A549 (cell line): ENCODE measurements around the gene PALLD. TPM values are rescaled to one million over a fixed set of nuclear protein-coding genes. Genes with fewer than 3 reads are reported as not detected.
A peak's percentile ranks its signal among the peaks of the same experiment; 100 is the strongest.

Experiments
- ATAC-seq, 2 experiments: fragments of 200-7000 bp in 1 of 2; fragments of >200 bp in 1 of 2; cut with Nextera tagmentation in 1 of 2; cut with Tn5 transposase in 1 of 2; 3 replicates each; pipeline versions ENCODE4 v1.8.0 to v1.9.1; 2018 to 2020; ENCODE audit warnings: mild to moderate bottlenecking in 1 of 2, moderate library complexity in 1 of 2
- CTCF ChIA-PET: fragments of 300-600 bp; sonication (Branson Sonifier 250); formaldehyde crosslinking; extraction: SDS; loops from one replicate; lab custom pipeline; 2021; ENCODE audit warnings: antibody characterized with exemption, inconsistent platforms; lab: Yijun Ruan, JAX
- POLR2A ChIA-PET: fragments of 350-600 bp; formaldehyde crosslinking; extraction: SDS; loops from one replicate; lab custom pipeline; 2021; ENCODE audit warnings: antibody characterized with exemption, inconsistent platforms; lab: Yijun Ruan, JAX
- DNase-seq, 2 experiments: peaks; one replicate each; pipeline versions ENCODE4 v3.0.0 to v3.0.0-alpha.2; 2011 to 2016; ENCODE audit warnings: low read depth in 1 of 2, low spot score in 1 of 2
- FAIRE-seq: peaks from 2 replicates; lab custom pipeline; 2011; peaks lifted over from hg19 to GRCh38; lab: Jason Lieb, UNC
- H3K27ac ChIP-seq, 2 experiments: fragments of >200 bp; sonication (Bioruptor Twin); formaldehyde crosslinking; 3 replicates each; pipeline ENCODE4 v1.5.1; 2016 to 2017
- H3K4me1 ChIP-seq: fragments of >200 bp; sonication (Bioruptor Twin); formaldehyde crosslinking; 3 replicates; pipeline ENCODE4 v1.6.1; 2016
- H3K4me2 ChIP-seq: fragments of >200 bp; sonication (Bioruptor Twin); formaldehyde crosslinking; 3 replicates; pipeline ENCODE4 v1.6.1; 2016
- H3K4me3 ChIP-seq: fragments of >200 bp; sonication (Bioruptor Twin); formaldehyde crosslinking; 3 replicates; pipeline ENCODE4 v1.5.1; 2016
- H3K9me3 ChIP-seq: fragments of >200 bp; sonication (Bioruptor Twin); formaldehyde crosslinking; 3 replicates; pipeline ENCODE4 v1.6.1; 2016
- BHLHE40 ChIP-seq: IDR thresholded peaks from 2 replicates; pipeline ENCODE4 v1.6.1; 2012; ENCODE audit warnings: low read depth, low read length, inconsistent platforms
- CBX2 ChIP-seq: fragments of 200-600 bp; sonication (generic); IDR thresholded peaks from 2 replicates; pipeline ENCODE4 v1.6.1; 2016; ENCODE audit warnings: low read depth, mild to moderate bottlenecking, borderline replicate concordance
- CHD2 ChIP-seq: fragments of 150-350 bp; IDR thresholded peaks from 2 replicates; pipeline ENCODE4 v1.6.1; 2014; ENCODE audit warnings: low read length; ENCODE audit not compliant: partially characterized antibody
- CHD4 ChIP-seq: fragments of 200-600 bp; sonication (generic); IDR thresholded peaks from 2 replicates; pipeline ENCODE4 v1.6.1; 2016; ENCODE audit warnings: antibody characterized with exemption, mild to moderate bottlenecking, borderline replicate concordance
- CTCF ChIP-seq: fragments of >200 bp; sonication (Bioruptor Twin); formaldehyde crosslinking; IDR thresholded peaks from 3 replicates; pipeline ENCODE4 v1.5.1; 2016
- E2F6 ChIP-seq: IDR thresholded peaks from 2 replicates; pipeline ENCODE4 v1.6.1; 2012; ENCODE audit warnings: low read depth, borderline replicate concordance
- EHF ChIP-seq: fragments of 250-450 bp; sonication (Bioruptor Pico); IDR thresholded peaks from 2 replicates; pipeline ENCODE4 v1.5.0; 2020; ENCODE audit warnings: mild to moderate bottlenecking
- EP300 ChIP-seq, 2 experiments: fragments of >200 bp; sonication (Bioruptor Twin); formaldehyde crosslinking; IDR thresholded peaks; 2 replicates in 1 of 2; 3 replicates in 1 of 2; pipeline ENCODE4 v1.6.1; 2016 to 2017
- FOSL2 ChIP-seq, 2 experiments: fragments of 450-650 bp in 1 of 2; fragments of >200 bp in 1 of 2; sonication (Bioruptor Twin) in 1 of 2; formaldehyde crosslinking; IDR thresholded peaks; 2 replicates each; pipeline versions ENCODE4 v1.5.0 to v1.6.1; 2016 to 2020; ENCODE audit warnings: mild to moderate bottlenecking in 1 of 2, moderate library complexity in 1 of 2
- GATA3 ChIP-seq: IDR thresholded peaks from 2 replicates; pipeline ENCODE4 v1.6.1; 2012; ENCODE audit warnings: borderline replicate concordance
- HDAC2 ChIP-seq: fragments of 200-600 bp; sonication (generic); IDR thresholded peaks from 2 replicates; pipeline ENCODE4 v1.6.1; 2016
- HOXA7 ChIP-seq: fragments of 250-450 bp; sonication (Bioruptor Pico); IDR thresholded peaks from 2 replicates; pipeline ENCODE4 v1.5.0; 2020; ENCODE audit warnings: mild to moderate bottlenecking, moderate library complexity
- JUNB ChIP-seq: fragments of >200 bp; sonication (Bioruptor Twin); formaldehyde crosslinking; IDR thresholded peaks from 2 replicates; pipeline ENCODE4 v1.6.1; 2016
- KDM1A ChIP-seq: fragments of 200-600 bp; sonication (generic); IDR thresholded peaks from 2 replicates; pipeline ENCODE4 v1.6.1; 2016; ENCODE audit warnings: low read depth, mild to moderate bottlenecking
- MYC ChIP-seq: IDR thresholded peaks from 2 replicates; pipeline ENCODE4 v1.6.1; 2012; ENCODE audit warnings: mild to moderate bottlenecking, inconsistent platforms, low read length, improper control_type of control experiment, borderline replicate concordance
- NPAS2 ChIP-seq: fragments of 250-450 bp; sonication (Bioruptor Pico); IDR thresholded peaks from 2 replicates; pipeline ENCODE4 v1.8.0; 2022; ENCODE audit warnings: mild to moderate bottlenecking, moderate library complexity, borderline replicate concordance
- RAD21 ChIP-seq, 2 experiments: fragments of >200 bp in 1 of 2; sonication (Bioruptor Twin) in 1 of 2; formaldehyde crosslinking in 1 of 2; IDR thresholded peaks in 1 of 2; conservative IDR thresholded peaks in 1 of 2; 2 replicates in 1 of 2; 3 replicates in 1 of 2; pipeline ENCODE4 v1.6.1; 2012 to 2018; ENCODE audit warnings: inconsistent platforms in 1 of 2
- RARB ChIP-seq: fragments of 250-450 bp; sonication (Bioruptor Pico); IDR thresholded peaks from 2 replicates; pipeline ENCODE4 v1.8.0; 2021; ENCODE audit warnings: mild to moderate bottlenecking, moderate library complexity
- REST ChIP-seq: fragments of 200-600 bp; sonication (generic); IDR thresholded peaks from 2 replicates; pipeline ENCODE4 v1.6.1; 2016; ENCODE audit warnings: antibody characterized with exemption, mild to moderate bottlenecking, moderate library complexity
- SREBF2 ChIP-seq: fragments of 450-650 bp; IDR thresholded peaks from 2 replicates; pipeline ENCODE4 v1.6.1; 2014; ENCODE audit warnings: mild to moderate bottlenecking, moderate library complexity
- TFCP2L1 ChIP-seq: fragments of 250-450 bp; sonication (Bioruptor Pico); IDR thresholded peaks from 2 replicates; pipeline ENCODE4 v1.5.0; 2021; ENCODE audit warnings: mild to moderate bottlenecking
- WGBS: methylation state at CpG from one replicate; pipeline ENCODE4 v1.1.6; 2017; ENCODE audit errors: missing lambda C conversion rate; 5-methylcytosine and 5-hydroxymethylcytosine counted together
- polyA plus RNA-seq, 4 experiments: library from polyadenylated mRNA; depleted of rRNA in 3 of 4; stranded (reverse); fragments of >200 nt; fragmentation: RNase III in 1 of 4; extraction: RNeasy Plus Mini Kit Qiagen cat#74134 plus additional on column Dnase treatment in 1 of 4; gene quantifications; 2 replicates in 3 of 4; 3 replicates in 1 of 4; pipeline ENCODE4 v1.2.3, GENCODE V29; 2011 to 2017
- TF ChIP-seq, protein P1 (sequence below): IDR thresholded peaks from 2 replicates; pipeline ENCODE4 v1.6.1; 2012
- TF ChIP-seq, protein P2 (sequence below): fragments of >200 bp; sonication (Bioruptor Twin); formaldehyde crosslinking; IDR thresholded peaks from 2 replicates; pipeline ENCODE4 v1.6.1; 2016

The PALLD gene
- polyA plus RNA-seq, 2 of the 4 experiments (the other 2 are of a cell fraction), result 88.8 to 113 TPM

DNA sequence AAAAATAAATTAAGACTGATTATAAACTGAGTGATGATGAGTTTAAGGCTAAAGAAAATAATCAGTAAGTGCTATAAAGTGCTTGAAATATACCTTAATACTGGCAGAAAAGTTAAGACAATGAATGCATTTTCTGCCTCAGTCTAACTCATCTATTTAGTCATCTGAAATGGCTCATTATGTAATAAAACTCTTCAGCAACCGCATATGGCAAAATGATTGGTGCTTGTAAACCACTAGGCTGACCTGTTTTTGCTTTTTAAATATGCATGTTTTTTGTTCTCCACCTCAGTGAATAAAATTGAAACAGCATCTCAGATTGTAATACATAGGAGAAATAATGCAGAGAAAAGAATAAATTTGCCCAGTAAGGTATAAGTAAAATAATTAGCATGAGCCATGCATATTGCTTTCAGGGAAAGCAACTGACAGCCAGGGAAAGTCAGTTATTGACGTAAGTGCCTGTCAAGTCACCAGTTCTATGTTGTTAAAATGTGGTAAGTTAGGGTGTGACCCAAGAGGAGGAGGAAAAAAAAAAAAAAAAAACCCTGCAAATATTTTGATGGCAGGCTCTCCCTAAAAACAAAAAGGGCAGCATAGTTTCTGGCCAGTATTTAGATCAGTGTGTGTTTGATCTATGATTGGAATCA is 167.5 kb downstream of the PALLD start:
- DNase-seq (no peak), FAIRE-seq (no peak), ATAC-seq (no peak)
- ChIA-PET CTCF (interaction anchor here (1.0 kb wide), 1 partner anchor 79 kb away, joined by 3 read pairs; no protein-coding TSS in a partner anchor), POLR2A (no interaction called here)
- peaks cover 78% of the 10 kb centered on the region for H3K4me1 ChIP-seq
- TF ChIP-seq CTCF (no peak), RAD21 (conservative IDR thresholded peaks at IDR 0.05 in 1 of 2, IDR thresholded peaks at IDR 0.05 in 1 of 2) (no peak), EHF (no peak), REST (no peak), KDM1A (no peak), HDAC2 (no peak), CHD4 (no peak), HOXA7 (CRISPR knock-in tag) (no peak), GATA3 (no peak), EP300 (IDR thresholded peaks at IDR 0.05) (no peak), NPAS2 (CRISPR knock-in tag) (no peak), CHD2 (no peak), TFCP2L1 (no peak), BHLHE40 (no peak), SREBF2 (no peak)
- TF ChIP-seq, protein P1, sequence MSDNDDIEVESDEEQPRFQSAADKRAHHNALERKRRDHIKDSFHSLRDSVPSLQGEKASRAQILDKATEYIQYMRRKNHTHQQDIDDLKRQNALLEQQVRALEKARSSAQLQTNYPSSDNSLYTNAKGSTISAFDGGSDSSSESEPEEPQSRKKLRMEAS, result no peak
- TF ChIP-seq, protein P2, sequence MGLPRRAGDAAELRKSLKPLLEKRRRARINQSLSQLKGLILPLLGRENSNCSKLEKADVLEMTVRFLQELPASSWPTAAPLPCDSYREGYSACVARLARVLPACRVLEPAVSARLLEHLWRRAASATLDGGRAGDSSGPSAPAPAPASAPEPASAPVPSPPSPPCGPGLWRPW, result no peak
- WGBS, result 65% methylated on average over 2 of the region's 2 CpGs
- H3K4me3 ChIP-seq, result no peak overlapping the region
- H3K4me2 ChIP-seq, result peak overlapping the region; percentile 27; the same call in 2 of the 3 replicates
- no peaks in the 10 kb centered on the region for H3K9me3 ChIP-seq
- H3K27ac ChIP-seq, result peak overlapping the region in 1 of 2 experiments; percentile 55; a peak in 2 of 6 replicates

GRCh38 chr4:168666531-168666930 is 169.7 kb downstream of the PALLD start:
- DNase-seq (no peak), FAIRE-seq (no peak), ATAC-seq (peak; percentile 24 to 41; a peak in 3 of 6 replicates)
- ChIA-PET POLR2A (no interaction called here), CTCF (no interaction called here)
- Histone ChIP-seq H3K4me2 (peak overlapping the region; percentile 41), H3K27ac (peak overlapping the region in 1 of 2 experiments; percentile 55; a peak in 3 of 6 replicates), H3K4me1 (peaks cover 63% of the 10 kb centered on the region), H3K9me3 (no peaks in the 10 kb centered on the region), H3K4me3 (no peak overlapping the region)
- TF ChIP-seq RAD21 (conservative IDR thresholded peaks at IDR 0.05 in 1 of 2, IDR thresholded peaks at IDR 0.05 in 1 of 2) (no peak), FOSL2 (IDR thresholded peaks at IDR 0.05) (no peak), FOSL2 (CRISPR knock-in tag; IDR thresholded peaks at IDR 0.05) (no peak), EP300 (IDR thresholded peaks at IDR 0.05) (no peak), MYC (no peak), E2F6 (no peak), JUNB (no peak), RARB (CRISPR knock-in tag) (no peak), CBX2 (no peak), CHD4 (no peak), CTCF (no peak)
- TF ChIP-seq, protein P2, result no peak
- WGBS, result 14% methylated on average over 2 of the region's 2 CpGs
